ENCODE data around the gene PYGB. TPM values are rescaled to one million over a fixed set of nuclear protein-coding genes. Genes with fewer than 3 reads are reported as not detected.
"Not testable (repeated sequence)": the region's sequence is repeated elsewhere in the genome, so short reads cannot be mapped to it uniquely, and the experiment has no call there.

Gene PYGB
- total RNA-seq, 1 experiment from 2014 or later = 188 TPM

DNA sequence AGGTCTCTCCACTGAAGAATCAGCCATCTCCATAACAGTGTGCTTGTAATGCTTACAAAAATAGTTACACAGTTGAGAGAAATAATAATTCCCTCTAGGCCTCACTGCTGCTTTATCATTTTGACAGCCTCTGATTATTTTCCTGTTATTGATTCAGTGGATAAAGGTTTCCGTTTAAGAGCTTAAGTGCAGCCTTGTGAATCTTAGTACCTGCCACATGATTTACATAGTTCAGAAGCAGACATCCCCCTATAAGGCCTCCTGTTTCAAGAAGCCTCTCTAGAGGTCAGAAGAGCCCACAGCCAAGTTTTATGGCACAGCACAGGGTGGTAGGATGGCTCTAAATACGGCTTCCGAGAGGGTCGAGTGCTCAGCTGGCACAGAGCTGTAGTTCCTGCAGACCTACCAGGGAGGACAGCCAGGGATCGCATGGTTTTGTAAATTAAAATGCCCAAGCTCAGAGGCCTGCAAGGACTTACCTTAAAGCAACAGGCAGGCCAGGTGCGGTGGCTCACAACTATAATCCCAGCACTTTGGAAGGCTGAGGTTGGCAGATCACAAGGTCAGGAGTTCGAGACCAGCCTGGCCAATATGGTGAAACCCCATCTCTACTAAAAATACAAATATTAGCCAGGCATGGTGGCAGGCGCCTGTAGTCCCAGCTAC, 17.6 kb upstream of the PYGB start:
- H3K9ac ChIP-seq (ENCODE audit: low read length) = peak overlapping the region; percentile 64
- no peaks in the 10 kb centered on the region for H3K79me2 ChIP-seq (ENCODE audit: low read length)
- H3K27me3 ChIP-seq (ENCODE audit: low read length) = no peaks in the 10 kb centered on the region
- peak; percentile 95 for DNase-seq
- no peaks in the 10 kb centered on the region for H3K9me3 ChIP-seq (ENCODE audit: low read length)
- H3K4me2 ChIP-seq (ENCODE audit: low read depth, low read length, poor library complexity, severe bottlenecking) = peak overlapping the region; percentile 66
- H3K9me2 ChIP-seq (replicated peaks; ENCODE audit: insufficient read depth, low read length) = no peaks in the 10 kb centered on the region
- H3K27ac ChIP-seq (ENCODE audit: low read length) = peak overlapping the region; percentile 95
- peak overlapping the region; percentile 45 for H3K4me3 ChIP-seq (ENCODE audit: low read length)
- no peaks in the 10 kb centered on the region for H4K20me1 ChIP-seq (ENCODE audit: insufficient read depth, low read depth, low read length)
- peaks cover 7% of the 10 kb centered on the region; the same call in 1 of the 2 replicates for H3K36me3 ChIP-seq (ENCODE audit: insufficient read depth, low read length)
- no peak overlapping the region for H2AFZ ChIP-seq (ENCODE audit: low read length)
- peaks cover 92% of the 10 kb centered on the region for H3K4me1 ChIP-seq (ENCODE audit: low read length)

DNA sequence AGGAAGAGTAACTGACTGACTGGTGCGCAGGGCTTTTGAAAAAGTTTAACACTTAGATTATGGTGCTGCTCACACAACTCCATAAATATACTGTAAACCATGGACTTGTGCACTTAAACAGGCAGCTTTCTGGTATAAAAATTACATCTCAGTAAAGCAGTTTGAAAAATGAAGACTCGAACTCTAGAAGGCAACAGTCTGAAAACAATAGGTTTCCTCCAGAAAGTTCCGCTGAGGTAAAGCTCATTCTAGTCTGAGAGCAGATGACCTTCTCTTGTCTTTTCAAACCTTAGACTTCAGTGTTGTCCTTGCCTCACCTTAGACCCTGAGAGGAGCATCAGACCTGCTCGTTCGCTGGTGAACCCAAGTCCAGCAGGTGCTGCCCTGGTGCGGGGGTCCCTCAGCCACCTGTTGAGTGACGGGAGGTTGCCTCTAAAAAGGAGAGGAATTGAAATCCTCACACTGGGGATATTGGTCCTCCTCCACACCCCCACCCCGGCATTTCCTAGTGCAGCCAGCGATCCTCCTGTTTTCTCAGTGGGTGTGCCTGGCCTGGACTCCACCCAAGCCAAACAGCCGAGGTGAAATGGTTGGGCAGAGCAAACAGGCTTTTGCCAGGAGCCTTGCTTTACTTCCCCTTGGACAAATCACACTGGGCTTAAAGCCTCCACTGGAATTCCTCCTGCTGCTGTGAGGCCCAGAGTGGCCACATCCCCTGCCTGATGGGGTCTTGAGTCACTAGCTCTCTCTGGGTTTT, 14.7 kb upstream of the PYGB start:
- Histone ChIP-seq H3K27me3 (ENCODE audit: low read length) (no peaks in the 10 kb centered on the region), H4K20me1 (ENCODE audit: insufficient read depth, low read depth, low read length) (no peaks in the 10 kb centered on the region), H3K9me2 (replicated peaks; ENCODE audit: insufficient read depth, low read length) (no peaks in the 10 kb centered on the region), H3K36me3 (ENCODE audit: insufficient read depth, low read length) (no peaks in the 10 kb centered on the region), H3K79me2 (ENCODE audit: low read length) (no peaks in the 10 kb centered on the region), H3K4me3 (ENCODE audit: low read length) (no peak overlapping the region), H2AFZ (ENCODE audit: low read length) (no peak overlapping the region), H3K9ac (ENCODE audit: low read length) (peak overlapping the region; percentile 37), H3K9me3 (ENCODE audit: low read length) (no peaks in the 10 kb centered on the region), H3K4me2 (ENCODE audit: low read depth, low read length, poor library complexity, severe bottlenecking) (peak overlapping the region; percentile 38), H3K27ac (ENCODE audit: low read length) (peak overlapping the region; percentile 72), H3K4me1 (ENCODE audit: low read length) (peaks cover 93% of the 10 kb centered on the region)
- DNase-seq = peak; percentile 45

DNA sequence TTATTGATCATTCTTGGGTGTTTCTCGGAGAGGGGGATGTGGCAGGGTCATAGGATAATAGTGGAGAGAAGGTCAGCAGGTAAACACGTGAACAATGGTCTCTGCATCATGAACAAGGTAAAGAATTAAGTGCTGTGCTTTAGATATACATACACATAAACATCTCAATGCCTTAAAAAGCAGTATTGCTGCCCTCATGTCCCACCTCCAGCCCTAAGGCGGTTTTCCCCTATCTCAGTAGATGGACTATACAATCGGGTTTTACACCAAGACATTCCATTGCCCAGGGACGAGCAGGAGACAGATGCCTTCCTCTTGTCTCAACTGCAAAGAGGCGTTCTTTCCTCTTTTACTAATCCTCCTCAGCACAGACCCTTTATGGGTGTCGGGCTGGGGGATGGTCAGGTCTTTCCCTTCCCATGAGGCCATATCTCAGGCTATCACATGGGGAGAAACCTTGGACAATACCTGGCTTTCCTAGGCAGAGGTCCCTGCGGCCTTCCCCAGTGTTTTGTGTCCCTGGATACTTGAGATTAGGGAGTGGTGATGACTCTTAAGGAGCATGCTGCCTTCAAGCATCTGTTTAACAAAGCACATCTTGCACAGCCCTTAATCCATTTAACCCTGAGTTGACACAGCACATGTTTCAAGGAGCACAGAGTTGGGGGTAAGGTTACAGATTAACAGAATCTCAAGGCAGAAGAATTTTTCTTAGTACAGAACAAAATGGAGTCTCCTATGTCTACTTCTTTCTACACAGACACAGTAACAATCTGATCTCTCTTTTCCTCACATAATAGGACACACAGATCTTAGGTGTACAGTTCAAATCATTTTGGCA, 13.7 kb upstream of the PYGB start:
- peak overlapping the region; percentile 37 for H3K9ac ChIP-seq (ENCODE audit: low read length)
- not testable (repeated sequence) for H3K9me2 ChIP-seq (replicated peaks; ENCODE audit: insufficient read depth, low read length); H3K79me2 ChIP-seq (ENCODE audit: low read length); H3K4me3 ChIP-seq (ENCODE audit: low read length); H3K36me3 ChIP-seq (ENCODE audit: insufficient read depth, low read length); H4K20me1 ChIP-seq (ENCODE audit: insufficient read depth, low read depth, low read length); H3K9me3 ChIP-seq (ENCODE audit: low read length); H2AFZ ChIP-seq (ENCODE audit: low read length); H3K27me3 ChIP-seq (ENCODE audit: low read length)
- peaks cover 93% of the 10 kb centered on the region for H3K4me1 ChIP-seq (ENCODE audit: low read length)
- peak; percentile 42 for DNase-seq
- peak overlapping the region; percentile 46 for H3K4me2 ChIP-seq (ENCODE audit: low read depth, low read length, poor library complexity, severe bottlenecking)
- H3K27ac ChIP-seq (ENCODE audit: low read length) = peak overlapping the region; percentile 72

DNA sequence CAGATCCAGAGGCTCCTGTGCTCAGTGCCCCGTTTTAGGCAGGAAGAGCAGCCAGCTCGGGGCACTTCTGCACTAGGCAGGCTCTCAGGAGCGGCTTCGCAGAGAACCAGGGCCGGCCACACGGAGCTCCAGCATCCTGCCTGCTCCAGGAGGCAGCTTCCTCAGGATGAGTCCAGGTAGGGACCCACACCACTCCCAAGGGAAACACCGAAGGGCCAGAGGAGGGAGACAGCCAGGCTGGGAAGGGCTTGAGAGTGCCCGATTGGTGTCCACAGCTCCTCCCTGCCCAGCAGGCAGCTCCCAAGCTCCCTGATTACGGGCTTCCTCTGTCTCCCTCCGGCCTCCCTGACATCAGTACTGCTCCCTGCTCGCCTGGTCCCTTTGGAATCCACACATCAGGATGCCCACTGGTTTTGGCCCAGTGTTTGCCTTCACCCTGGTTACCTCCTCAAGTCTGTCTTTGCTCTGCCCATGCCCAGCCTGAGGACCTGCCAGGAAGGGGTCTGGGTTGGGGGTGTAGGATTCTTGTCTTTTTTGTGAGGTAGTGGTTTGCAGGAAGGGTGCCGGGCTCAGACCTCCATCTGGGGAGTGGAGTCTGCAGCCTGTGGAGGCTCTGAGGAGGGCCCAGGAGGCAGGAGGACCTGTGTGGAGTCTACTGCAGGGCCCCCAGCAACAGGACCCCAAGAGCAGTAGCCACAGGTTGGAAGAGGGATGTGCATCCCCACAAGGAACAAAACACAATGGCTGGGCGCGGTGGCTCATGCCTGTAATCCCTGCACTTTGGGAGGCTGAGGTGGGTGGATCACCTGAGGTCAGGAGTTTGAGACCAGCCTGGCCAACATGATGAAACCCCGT, 11.2 kb upstream of the PYGB start:
- H3K79me2 ChIP-seq (ENCODE audit: low read length) = no peaks in the 10 kb centered on the region
- no peaks in the 10 kb centered on the region for H3K9me3 ChIP-seq (ENCODE audit: low read length)
- H3K4me3 ChIP-seq (ENCODE audit: low read length) = no peak overlapping the region
- no peaks in the 10 kb centered on the region for H4K20me1 ChIP-seq (ENCODE audit: insufficient read depth, low read depth, low read length)
- no peaks in the 10 kb centered on the region for H3K36me3 ChIP-seq (ENCODE audit: insufficient read depth, low read length)
- no peaks in the 10 kb centered on the region for H3K9me2 ChIP-seq (replicated peaks; ENCODE audit: insufficient read depth, low read length)
- H3K9ac ChIP-seq (ENCODE audit: low read length) = no peak overlapping the region
- DNase-seq = no peak
- no peak overlapping the region for H3K4me2 ChIP-seq (ENCODE audit: low read depth, low read length, poor library complexity, severe bottlenecking)
- H3K4me1 ChIP-seq (ENCODE audit: low read length) = peaks cover 94% of the 10 kb centered on the region
- peak overlapping the region; percentile 51; the same call in 1 of the 2 replicates for H3K27ac ChIP-seq (ENCODE audit: low read length)
- no peak overlapping the region for H2AFZ ChIP-seq (ENCODE audit: low read length)
- no peaks in the 10 kb centered on the region for H3K27me3 ChIP-seq (ENCODE audit: low read length)

DNA sequence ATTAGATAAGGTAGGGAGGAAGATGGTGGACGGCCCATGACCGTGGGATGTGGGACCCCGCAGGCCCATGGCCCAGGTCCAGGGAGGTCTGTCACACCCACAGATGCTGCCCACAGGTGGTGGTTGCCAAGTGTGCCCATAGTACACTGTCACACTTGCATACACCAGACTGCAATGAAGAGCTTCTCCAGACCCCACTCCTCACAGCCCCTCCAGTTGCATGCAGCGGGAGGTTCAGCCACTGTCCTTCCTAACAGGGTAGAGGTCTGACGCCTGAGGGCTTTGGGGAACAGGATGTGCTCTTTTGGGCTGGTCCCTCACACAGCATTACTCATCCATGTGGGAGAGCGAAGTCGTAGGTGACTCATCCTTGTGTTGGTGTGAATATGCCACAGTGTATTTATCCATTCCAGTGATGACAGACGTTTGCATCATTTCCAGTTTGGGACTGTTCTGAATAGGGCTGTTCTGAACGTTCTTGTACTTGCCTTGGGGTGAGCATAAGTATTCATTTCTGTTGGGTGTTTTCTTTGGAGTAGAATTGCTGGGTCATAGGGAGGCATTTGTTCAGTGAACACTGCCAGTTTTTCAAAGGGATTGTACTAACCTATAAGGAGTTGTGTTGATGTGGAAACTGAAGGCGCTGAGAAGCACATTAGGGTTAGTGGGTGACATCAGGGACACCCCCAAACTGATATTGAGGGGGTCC, 10.1 kb upstream of the PYGB start:
- Histone ChIP-seq H3K27me3 (ENCODE audit: low read length) (no peaks in the 10 kb centered on the region), H4K20me1 (ENCODE audit: insufficient read depth, low read depth, low read length) (no peaks in the 10 kb centered on the region), H3K36me3 (ENCODE audit: insufficient read depth, low read length) (no peaks in the 10 kb centered on the region), H3K4me2 (ENCODE audit: low read depth, low read length, poor library complexity, severe bottlenecking) (no peak overlapping the region), H3K79me2 (ENCODE audit: low read length) (no peaks in the 10 kb centered on the region), H3K27ac (ENCODE audit: low read length) (peak overlapping the region; percentile 78; the same call in 1 of the 2 replicates), H2AFZ (ENCODE audit: low read length) (no peak overlapping the region), H3K4me3 (ENCODE audit: low read length) (no peak overlapping the region), H3K9me3 (ENCODE audit: low read length) (no peaks in the 10 kb centered on the region), H3K9ac (ENCODE audit: low read length) (no peak overlapping the region), H3K4me1 (ENCODE audit: low read length) (peaks cover 97% of the 10 kb centered on the region), H3K9me2 (replicated peaks; ENCODE audit: insufficient read depth, low read length) (no peaks in the 10 kb centered on the region)
- DNase-seq = no peak

DNA sequence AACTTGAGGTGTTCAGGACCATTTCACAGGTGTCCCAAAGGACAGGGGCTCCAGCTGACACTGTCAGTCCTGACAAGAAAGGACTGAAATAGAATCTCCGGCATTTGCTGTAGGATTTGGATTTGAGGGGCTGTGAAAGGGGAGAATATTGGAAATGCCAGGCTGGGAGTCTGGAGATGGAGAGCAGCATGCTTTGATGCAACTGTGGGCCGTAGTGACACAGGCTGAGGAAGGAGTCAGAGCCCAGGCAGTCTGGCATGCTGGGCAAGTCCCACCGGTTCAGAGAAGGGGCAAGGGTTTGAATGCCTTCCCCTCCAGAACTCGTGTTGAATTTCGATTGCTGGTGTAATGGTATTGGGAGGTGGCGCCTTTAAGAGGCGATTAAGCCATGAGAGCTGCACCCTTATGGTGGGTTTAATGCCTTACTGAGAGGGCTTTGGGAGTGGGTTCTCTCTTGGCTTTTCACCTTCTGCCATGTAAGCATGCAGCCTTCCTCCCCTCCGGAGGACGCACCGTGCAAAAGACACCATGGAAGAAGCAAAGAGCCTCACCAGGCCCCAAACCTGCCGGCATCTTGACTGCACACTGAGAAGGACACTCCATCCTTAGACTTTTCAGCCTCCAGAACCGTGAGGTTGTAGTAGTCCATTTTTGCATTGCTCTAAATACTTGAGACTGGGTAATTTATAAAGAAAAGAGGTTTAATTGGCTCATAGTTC, 9.4 kb upstream of the PYGB start:
- Histone ChIP-seq H3K4me1 (ENCODE audit: low read length) (peaks cover 97% of the 10 kb centered on the region), H2AFZ (ENCODE audit: low read length) (no peak overlapping the region), H3K4me3 (ENCODE audit: low read length) (no peak overlapping the region), H3K79me2 (ENCODE audit: low read length) (no peaks in the 10 kb centered on the region), H3K36me3 (ENCODE audit: insufficient read depth, low read length) (no peaks in the 10 kb centered on the region), H3K9me3 (ENCODE audit: low read length) (no peaks in the 10 kb centered on the region), H4K20me1 (ENCODE audit: insufficient read depth, low read depth, low read length) (no peaks in the 10 kb centered on the region), H3K27me3 (ENCODE audit: low read length) (no peaks in the 10 kb centered on the region), H3K9ac (ENCODE audit: low read length) (no peak overlapping the region), H3K4me2 (ENCODE audit: low read depth, low read length, poor library complexity, severe bottlenecking) (no peak overlapping the region), H3K9me2 (replicated peaks; ENCODE audit: insufficient read depth, low read length) (no peaks in the 10 kb centered on the region), H3K27ac (ENCODE audit: low read length) (peak overlapping the region; percentile 78; the same call in 1 of the 2 replicates)
- DNase-seq = no peak
